GM21717 (cell line): ENCODE data around the gene PLS3.

Experiments used
- ATAC-seq: cut with Tn5 transposase; IDR thresholded peaks from one replicate; pipeline ENCODE4 v1.9.1; 2021; ENCODE audit warnings: mild to moderate bottlenecking, moderate library complexity; ENCODE audit not compliant: unreplicated experiment

The PLS3 gene

DNA sequence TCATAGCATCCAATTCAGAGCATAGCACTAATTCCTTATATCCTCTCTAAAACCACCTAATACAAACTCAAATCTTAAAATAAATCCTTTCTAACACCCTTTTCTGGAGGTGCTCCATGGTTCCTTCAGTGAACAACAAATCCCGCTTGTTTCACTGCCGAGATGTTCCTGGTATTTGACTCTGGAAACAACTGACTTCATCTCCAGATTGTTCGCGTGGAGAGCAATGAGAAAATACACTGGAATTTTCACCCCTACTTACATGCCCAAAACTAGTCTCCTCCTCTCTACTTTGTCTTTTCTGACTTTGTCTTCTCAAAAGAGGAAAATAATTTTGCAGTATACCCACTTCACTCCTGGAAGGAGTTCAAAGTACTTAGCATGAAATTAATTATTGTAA lies 129.0 kb downstream of the PLS3 start:
- no peak for ATAC-seq

- peak; percentile 92 for ATAC-seq
These were observed 129.7 kb downstream of the PLS3 start for GRCh38 chrX:115690511-115691216.

GRCh38 chrX:115693476-115693875 lies 132.5 kb downstream of the PLS3 start:
- no peak for ATAC-seq

GRCh38 chrX:115694028-115694427 lies 133.1 kb downstream of the PLS3 start:
- ATAC-seq, result no peak

- no peak for ATAC-seq
These were observed 135.1 kb downstream of the PLS3 start for GRCh38 chrX:115696039-115696438.

DNA sequence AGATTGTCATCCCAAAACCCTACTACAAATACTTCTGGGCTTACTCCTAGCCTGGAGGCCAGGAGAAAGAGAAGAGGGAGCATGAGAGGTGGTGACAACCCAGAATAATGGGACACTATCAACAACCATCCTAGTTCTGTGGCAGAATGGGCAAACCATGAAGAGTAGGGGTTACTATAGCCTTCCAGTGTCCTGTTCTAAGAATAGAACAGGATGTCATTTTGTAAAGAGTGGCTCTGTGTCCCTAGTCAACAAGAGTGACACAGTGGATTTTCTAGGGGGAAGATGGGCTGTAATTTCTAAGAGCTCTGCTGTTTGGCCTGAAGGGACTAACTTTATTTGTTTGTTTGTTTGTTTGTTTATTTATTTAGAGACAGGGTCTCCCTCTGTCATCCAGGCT lies 136.0 kb downstream of the PLS3 start:
- ATAC-seq, result no peak

DNA sequence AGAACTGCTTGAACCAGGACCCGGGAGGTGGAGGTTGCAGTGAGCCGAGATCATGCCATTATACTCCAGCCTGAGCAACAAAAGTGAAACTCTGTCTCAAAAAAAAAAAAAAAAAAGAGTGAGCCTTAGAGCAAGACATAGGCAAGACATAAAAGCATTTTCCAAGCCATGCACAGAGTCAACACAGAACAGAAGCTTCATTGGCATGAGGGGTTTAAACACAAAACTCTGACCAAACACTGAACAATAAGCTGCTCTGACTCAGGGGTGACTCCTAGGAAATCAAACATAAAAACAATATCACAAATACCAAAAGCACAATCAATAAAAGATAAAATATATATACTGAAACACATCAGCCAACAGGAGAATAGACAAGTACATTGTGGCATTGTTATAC lies 136.8 kb downstream of the PLS3 start:
- no peak for ATAC-seq
